Osteocyte (in vitro differentiated cells): Measurements from ENCODE around the gene SLC52A3. TPM values are rescaled to one million over a fixed set of nuclear protein-coding genes. Genes with fewer than 3 reads are reported as not detected.
"Not testable (repeated sequence)": the region's sequence is repeated elsewhere in the genome, so short reads cannot be mapped to it uniquely, and the experiment has no call there.

ENCODE experiments used
- DNase-seq: peaks from one replicate; pipeline ENCODE4 v3.0.0; 2021; ENCODE audit warnings: mixed read lengths; ENCODE audit not compliant: unreplicated experiment; ENCODE audit errors: extremely low spot score
- H3K27ac Mint-ChIP-seq: one replicate; pipeline ENCODE4 v1.8.0; 2021; ENCODE audit warnings: mild to moderate bottlenecking, mixed read lengths; ENCODE audit not compliant: unreplicated experiment
- H3K27me3 Mint-ChIP-seq: one replicate; pipeline ENCODE4 v1.8.0; 2021; ENCODE audit warnings: mixed read lengths; ENCODE audit not compliant: unreplicated experiment
- H3K36me3 Mint-ChIP-seq: one replicate; pipeline ENCODE4 v1.8.0; 2021; ENCODE audit warnings: mixed read lengths; ENCODE audit not compliant: unreplicated experiment
- H3K4me1 Mint-ChIP-seq: one replicate; pipeline ENCODE4 v1.8.0; 2021; ENCODE audit warnings: mixed read lengths; ENCODE audit not compliant: unreplicated experiment
- H3K4me3 Mint-ChIP-seq: one replicate; pipeline ENCODE4 v1.8.0; 2021; ENCODE audit warnings: mild to moderate bottlenecking, moderate library complexity, mixed read lengths; ENCODE audit not compliant: unreplicated experiment
- H3K9me3 Mint-ChIP-seq: one replicate; pipeline ENCODE4 v1.8.0; 2021; ENCODE audit warnings: mixed read lengths; ENCODE audit not compliant: unreplicated experiment
- CTCF ChIP-seq: fragments of 200-600 bp; sonication (generic); IDR thresholded peaks from 2 replicates; pipeline ENCODE4 v1.5.0; 2021; ENCODE audit warnings: antibody characterized with exemption, mild to moderate bottlenecking, moderate library complexity
- total RNA-seq: library from RNA; stranded (reverse); gene quantifications from 2 replicates; pipeline ENCODE4 v1.2.1, GENCODE V29; 2021

The SLC52A3 gene
- total RNA-seq, 1 donor from 2014 or later: not detected

GRCh38 chr20:731891-732560 is 36.3 kb downstream of the SLC52A3 start:
- DNase-seq: no peak
- Mint-ChIP-seq H3K27ac (no peak overlapping the region), H3K36me3 (no peaks in the 10 kb centered on the region), H3K27me3 (peaks cover 28% of the 10 kb centered on the region), H3K4me1 (peaks cover 3% of the 10 kb centered on the region), H3K9me3 (no peaks in the 10 kb centered on the region), H3K4me3 (no peak overlapping the region)
- no peak for TF ChIP-seq CTCF

- Mint-ChIP-seq H3K36me3 (no peaks in the 10 kb centered on the region), H3K27ac (no peak overlapping the region), H3K9me3 (no peaks in the 10 kb centered on the region), H3K27me3 (peaks cover 37% of the 10 kb centered on the region), H3K4me3 (no peak overlapping the region), H3K4me1 (peaks cover 3% of the 10 kb centered on the region)
- DNase-seq: no peak
- TF ChIP-seq CTCF: no peak
Observed at GRCh38 chr20:730005-730404, 38.3 kb downstream of the SLC52A3 start.

GRCh38 chr20:728256-728944 is 39.9 kb downstream of the SLC52A3 start:
- no peak overlapping the region for H3K27ac Mint-ChIP-seq
- H3K9me3 Mint-ChIP-seq: no peaks in the 10 kb centered on the region
- DNase-seq: no peak
- no peaks in the 10 kb centered on the region for H3K36me3 Mint-ChIP-seq
- peak overlapping the region; percentile 32 for H3K4me3 Mint-ChIP-seq
- H3K4me1 Mint-ChIP-seq: peaks cover 3% of the 10 kb centered on the region
- peaks cover 45% of the 10 kb centered on the region for H3K27me3 Mint-ChIP-seq
- peak; percentile 71 for TF ChIP-seq CTCF

GRCh38 chr20:726160-726559 is 42.1 kb downstream of the SLC52A3 start:
- no peak overlapping the region for H3K4me3 Mint-ChIP-seq
- no peak for DNase-seq
- peaks cover 3% of the 10 kb centered on the region for H3K4me1 Mint-ChIP-seq
- no peaks in the 10 kb centered on the region for H3K9me3 Mint-ChIP-seq
- peaks cover 43% of the 10 kb centered on the region for H3K27me3 Mint-ChIP-seq
- H3K36me3 Mint-ChIP-seq: no peaks in the 10 kb centered on the region
- no peak for TF ChIP-seq CTCF
- no peak overlapping the region for H3K27ac Mint-ChIP-seq

GRCh38 chr20:725491-725890 is 42.8 kb downstream of the SLC52A3 start:
- Mint-ChIP-seq H3K4me3 (no peak overlapping the region), H3K4me1 (peaks cover 3% of the 10 kb centered on the region), H3K27ac (no peak overlapping the region), H3K36me3 (no peaks in the 10 kb centered on the region), H3K27me3 (peaks cover 43% of the 10 kb centered on the region), H3K9me3 (no peaks in the 10 kb centered on the region)
- DNase-seq: no peak
- TF ChIP-seq CTCF: no peak

- not testable (repeated sequence) for H3K36me3 Mint-ChIP-seq, H3K27ac Mint-ChIP-seq, H3K4me1 Mint-ChIP-seq, H3K4me3 Mint-ChIP-seq, DNase-seq, H3K9me3 Mint-ChIP-seq
- H3K27me3 Mint-ChIP-seq: peaks cover 44% of the 10 kb centered on the region
Observed at GRCh38 chr20:724797-725196, 43.5 kb downstream of the SLC52A3 start.
